GM21515 (cell line): ENCODE data around the gene EFNB3.

ENCODE experiments used
- ATAC-seq: cut with Tn5 transposase; IDR thresholded peaks from one replicate; pipeline ENCODE4 v1.9.1; 2021; ENCODE audit not compliant: unreplicated experiment

The EFNB3 gene, protein sequence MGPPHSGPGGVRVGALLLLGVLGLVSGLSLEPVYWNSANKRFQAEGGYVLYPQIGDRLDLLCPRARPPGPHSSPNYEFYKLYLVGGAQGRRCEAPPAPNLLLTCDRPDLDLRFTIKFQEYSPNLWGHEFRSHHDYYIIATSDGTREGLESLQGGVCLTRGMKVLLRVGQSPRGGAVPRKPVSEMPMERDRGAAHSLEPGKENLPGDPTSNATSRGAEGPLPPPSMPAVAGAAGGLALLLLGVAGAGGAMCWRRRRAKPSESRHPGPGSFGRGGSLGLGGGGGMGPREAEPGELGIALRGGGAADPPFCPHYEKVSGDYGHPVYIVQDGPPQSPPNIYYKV

DNA sequence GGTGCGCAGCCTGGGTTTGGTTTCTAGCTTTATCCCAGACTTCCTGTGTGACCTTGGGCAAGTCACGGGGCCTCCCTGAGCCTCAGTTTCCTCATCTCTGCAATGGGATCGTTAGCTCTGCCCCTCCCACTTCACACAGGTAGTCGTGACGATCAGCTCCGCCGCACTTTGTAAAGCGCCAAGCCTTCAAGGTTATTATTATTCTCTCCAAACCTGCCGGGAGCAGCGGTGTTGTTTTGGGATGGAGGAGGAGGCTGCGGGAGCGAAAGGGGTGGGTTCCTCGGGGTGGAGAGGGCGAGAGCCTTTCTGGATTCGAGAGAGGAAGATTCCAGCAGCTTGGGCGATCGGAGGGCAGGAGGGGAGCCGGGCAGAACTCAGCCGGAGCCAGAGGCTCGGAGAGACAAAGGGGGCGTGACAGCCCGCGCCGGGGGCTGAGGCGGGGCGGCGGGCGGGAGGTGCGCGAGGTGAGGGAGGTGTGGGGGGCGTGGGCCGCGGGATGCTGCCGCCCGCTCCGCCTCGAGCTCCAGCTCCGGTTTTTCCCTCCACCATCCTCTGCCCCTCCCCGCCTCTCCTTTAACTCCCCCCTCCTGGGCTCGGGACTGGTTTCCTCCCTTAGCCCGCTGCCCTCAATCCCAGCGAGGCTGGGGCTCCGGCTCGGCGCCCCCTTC lies at the start of gene EFNB3:
Gene EFNB3, plus strand, starts transcription at position 602 of the 668 bp plus-strand sequence. CDS start 397 bp downstream, outside the sequence.
- no peak for ATAC-seq

DNA sequence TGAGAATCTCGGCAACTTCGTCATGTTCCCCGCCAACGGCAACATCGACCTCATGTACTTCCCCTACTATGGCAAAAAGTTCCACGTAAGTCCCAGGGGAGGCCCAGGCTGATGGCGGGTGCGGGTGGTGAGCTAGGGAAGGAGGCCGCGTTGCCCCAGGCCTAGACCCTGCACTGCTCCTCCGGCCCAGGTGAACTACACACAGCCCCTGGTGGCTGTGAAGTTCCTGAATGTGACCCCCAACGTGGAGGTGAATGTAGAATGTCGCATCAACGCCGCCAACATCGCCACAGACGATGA lies 49.5 kb upstream of the EFNB3 start:
- ATAC-seq, result no peak

DNA sequence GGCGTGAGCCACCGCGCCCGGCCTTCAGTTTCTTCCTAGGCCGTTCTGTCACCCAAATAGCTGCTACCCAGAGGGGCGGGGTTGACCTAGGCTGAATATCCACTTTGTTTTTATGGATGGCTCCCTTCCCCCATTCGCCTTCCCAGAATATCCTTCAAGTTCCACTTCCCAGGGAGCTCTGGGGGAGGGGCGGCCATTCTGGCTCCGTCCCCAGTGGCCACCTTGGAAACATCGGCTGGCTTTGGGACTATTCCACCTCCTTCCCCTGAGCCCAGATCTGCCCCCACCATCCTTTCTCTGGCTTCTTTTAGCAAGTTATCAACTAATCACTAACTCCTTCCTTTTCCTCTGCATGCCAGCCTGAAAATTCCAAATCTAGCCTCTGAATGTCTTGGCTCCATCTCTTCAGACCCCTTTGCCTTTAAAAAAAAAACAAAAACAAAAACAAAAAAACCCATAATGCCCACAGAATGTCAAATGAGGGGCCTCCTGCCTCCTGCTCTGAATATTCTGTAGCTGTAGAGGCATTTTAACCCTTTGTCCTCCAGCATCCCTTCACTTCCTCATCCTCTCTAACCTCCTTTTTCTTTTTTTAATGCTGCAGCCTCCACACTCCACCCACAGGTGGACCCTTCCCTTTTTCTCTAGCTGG lies 47.9 kb upstream of the EFNB3 start:
- ATAC-seq, result no peak

DNA sequence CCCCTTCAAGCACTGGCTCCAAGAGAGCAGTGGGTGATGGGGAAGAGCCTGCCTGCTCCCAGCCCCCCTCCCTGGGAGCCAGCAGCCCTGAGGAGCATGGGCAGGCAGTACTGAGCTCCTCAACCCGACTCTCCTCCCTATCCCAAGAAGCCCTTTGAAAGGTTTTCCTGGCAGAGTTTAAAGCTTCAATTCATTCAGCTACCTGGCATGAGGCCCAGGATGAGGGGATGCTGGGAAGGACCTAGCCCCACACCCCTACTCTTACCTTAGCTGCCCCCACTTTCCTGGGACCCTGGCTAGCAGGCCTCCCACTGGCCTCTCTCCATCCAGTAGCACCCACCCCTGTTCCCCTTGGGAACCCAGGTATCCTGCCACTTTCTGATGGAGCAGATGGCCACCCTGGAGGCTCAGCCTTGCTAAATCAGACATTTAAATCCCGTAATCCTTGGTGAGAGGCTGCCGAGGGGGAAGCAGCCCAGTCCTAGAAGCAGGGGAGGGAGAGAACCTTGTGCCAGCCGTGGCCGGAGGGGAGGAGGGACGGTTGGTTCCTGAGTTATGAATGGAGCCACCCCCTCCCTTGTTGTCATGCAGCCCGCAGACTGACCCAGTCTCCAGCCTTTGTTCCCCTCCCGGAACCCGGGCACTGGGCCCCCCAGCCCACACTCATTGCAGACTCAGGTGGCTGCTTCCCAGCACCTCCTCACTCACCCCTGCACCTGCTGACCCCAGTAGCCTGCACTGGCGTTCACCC lies 37.2 kb upstream of the EFNB3 start:
- ATAC-seq, result no peak

DNA sequence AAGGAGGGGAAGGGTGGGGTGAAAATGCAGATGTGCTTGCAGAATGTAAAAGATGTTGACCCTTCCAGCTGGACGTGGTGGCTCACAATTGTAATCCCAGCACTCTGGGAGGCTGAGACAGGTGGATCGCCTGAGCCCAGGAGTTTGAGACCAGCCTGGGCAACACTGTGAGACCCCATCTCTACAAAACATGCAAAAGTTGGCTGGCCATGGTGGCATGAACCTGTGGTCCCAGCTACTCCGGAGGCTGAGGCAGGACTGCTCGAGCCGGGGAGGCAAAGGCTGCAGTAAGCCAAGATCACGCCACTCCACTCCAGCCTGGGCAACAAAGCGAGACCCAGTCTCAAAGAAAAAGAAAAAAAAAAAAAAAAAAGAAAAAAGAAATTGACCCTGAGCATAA lies 36.5 kb upstream of the EFNB3 start:
- no peak for ATAC-seq

DNA sequence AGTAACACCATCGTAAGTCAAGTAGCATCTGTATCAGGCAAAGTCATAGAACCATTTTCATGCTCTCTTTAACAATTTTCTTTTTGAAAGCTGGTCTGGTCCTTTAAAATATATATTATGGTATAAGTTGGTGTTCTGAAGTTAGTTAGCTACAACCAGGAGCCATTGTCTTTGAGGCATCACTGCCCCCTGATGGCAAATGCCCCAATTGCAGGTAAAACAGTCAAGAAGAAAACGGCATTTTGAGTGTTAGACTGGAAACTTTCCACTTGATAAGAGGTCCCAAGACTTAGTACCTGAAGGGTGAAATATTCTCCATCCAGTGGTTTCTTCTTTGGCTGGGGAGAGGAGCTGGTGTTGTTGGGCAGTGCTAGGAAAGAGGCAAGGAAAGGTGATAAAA lies 31.8 kb upstream of the EFNB3 start:
- no peak for ATAC-seq

DNA sequence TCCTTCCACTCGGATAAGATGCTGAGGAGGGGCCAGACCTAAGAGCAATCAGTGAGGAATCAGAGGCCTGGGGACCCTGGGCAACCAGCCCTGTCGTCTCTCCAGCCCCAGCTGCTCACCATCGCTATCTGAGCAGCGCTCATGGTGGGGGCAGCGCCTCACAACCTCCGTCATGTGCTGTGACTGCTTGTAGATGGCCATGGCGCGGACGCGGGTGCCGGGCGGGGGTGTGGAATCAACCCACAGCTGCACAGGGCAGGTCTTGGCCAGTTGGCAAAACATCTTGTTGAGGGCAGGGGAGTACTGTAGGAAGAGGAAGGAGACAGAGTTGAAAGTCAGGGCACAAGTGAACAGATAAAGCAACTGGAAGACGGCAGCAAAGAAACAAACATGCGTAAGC lies 30.1 kb upstream of the EFNB3 start:
- no peak for ATAC-seq

DNA sequence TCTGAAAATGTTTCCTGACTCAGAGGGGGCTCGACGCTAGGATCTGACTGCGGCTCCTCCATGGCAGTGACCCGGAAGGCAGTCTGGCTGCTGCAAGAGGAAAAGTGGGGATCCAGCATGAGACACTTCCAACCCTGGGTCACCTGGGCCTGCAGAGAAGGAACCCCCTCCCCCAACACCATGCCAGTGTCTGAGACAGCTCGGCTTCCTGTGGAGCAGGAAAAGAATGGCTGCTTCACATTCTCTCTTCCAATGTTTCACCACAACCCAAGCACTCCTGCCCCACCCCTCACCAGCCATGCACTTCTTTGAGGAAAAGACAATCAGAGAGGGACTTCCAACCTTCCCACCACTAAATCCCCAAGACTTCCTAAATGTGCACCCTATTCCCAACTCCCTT lies 28.5 kb upstream of the EFNB3 start:
- no peak for ATAC-seq

DNA sequence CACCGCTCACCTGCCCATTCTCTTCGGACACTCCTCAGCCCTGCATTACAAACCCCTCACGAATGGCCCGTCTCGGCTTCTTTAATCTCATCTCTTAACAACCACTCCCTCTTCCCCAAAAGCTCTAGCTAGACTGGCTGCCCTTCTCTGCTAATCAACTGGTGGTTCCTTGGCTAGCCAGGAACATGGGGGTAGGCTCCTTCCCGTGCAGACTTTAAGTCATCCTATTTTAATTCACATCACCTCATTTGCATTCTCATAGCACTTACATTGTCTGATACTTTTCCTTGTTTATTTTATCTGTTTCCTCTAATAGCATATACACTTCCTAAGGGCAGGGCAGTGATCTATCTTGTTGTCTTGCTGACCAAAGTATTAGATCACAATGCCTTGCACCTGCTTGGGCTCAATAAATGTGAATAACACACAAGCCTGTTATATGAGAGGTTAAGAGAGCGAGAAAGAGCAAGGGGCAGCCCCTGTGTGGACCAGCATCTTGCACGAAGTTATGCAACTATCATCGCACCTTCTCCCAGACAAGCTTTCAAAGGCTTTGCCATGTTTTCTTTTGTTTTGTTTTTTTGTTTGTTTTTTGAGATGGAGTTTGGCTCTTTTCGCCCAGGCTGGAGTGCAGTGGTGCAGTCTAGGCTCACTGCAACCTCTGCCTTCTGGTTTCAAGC lies 27.5 kb upstream of the EFNB3 start:
- no peak for ATAC-seq

DNA sequence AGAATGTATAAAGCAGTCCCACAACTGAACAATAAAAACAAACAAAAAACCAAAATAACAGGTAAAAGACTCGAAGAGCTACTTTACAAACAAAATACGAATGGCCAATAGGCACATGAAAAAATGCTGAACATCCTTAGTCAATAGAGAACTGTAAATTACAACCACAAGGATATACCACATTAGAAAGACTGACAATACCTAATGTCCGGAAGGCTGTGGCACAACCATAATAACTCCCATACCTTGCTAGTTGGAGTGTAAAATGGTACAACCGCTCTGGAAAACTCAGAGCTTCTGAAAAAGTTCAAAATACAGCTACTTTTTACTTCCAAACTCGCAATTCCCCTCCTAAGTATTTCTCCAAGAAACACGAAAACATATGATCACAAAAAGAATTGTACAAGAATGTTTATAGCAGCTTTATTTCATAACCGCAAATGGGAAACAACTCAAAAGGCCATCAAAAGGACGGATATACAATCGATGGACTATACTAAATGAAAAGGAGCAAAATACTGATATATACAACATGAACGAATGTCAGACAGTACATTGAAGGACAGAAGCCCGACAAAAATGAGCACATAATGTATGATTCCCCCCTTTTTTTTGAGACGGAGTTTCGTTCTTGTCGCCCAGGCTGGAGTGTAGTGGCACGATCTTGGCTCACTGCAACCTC lies 20.0 kb upstream of the EFNB3 start:
- no peak for ATAC-seq

DNA sequence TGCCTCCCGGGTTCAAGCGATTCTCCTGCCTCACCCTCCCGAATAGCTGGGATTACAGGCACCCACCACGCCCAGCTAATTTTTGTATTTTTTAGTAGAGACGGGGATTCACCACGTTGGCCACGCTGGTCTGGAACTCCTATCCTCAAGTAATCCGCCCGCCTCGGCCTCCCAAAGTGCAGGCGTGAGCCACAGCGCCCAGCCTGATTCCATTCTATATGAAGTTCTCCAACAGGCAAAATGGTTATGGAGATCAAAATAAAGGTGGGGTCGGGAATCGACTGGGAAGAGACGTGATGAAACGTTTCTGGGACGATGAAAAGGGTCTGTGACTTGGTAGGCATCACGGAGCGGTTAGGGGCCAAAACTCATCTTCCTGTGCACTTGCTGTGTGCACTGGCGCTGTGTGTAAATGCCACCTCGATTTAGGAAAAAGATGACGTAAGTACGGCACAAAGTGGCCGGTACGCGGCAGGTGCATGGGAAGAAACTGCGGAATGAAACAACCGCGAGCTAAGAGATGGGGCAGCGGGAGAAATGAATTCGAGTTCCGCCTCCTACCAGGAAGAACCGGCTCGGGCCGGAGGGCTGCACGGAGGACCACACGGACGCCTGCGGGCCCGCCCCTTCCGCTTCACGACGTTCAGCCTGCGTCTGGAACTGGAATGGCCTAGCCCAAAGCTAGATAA lies 19.3 kb upstream of the EFNB3 start:
- ATAC-seq, result peak; percentile 45

DNA sequence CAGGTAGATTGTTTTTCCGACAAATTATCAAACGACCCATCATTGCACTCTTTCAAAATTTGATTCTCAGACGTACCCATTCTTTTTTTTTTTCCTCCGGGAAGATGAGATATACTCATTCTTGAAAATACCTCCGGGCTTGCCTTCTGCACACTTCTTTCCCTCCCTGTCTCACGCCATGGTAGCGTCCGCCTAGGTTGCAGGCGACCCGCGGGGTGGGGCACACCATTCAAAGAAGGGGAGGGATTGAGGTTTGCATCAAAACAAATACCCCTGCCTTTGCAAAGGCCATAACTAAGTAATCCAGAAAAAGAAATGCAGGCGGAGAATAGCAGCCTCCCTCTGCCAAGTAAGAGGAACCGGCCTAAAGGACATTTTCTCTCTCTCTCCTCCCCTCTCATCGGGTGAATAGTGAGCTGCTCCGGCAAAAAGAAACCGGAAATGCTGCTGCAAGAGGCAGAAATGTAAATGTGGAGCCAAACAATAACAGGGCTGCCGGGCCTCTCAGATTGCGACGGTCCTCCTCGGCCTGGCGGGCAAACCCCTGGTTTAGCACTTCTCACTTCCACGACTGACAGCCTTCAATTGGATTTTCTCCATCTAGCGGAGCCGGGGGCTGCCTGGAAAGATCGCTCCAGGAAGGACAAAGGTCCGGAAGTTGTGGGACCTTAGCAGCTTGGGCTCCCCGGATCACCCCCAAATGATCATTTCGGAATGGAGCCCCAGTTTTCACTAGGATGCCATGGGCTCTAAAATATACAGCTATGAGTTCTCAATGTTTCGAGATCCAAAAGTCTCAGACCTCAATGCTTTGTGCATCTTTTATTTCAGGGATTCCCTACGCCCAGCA lies 18.6 kb upstream of the EFNB3 start:
- ATAC-seq, result peak; percentile 38

DNA sequence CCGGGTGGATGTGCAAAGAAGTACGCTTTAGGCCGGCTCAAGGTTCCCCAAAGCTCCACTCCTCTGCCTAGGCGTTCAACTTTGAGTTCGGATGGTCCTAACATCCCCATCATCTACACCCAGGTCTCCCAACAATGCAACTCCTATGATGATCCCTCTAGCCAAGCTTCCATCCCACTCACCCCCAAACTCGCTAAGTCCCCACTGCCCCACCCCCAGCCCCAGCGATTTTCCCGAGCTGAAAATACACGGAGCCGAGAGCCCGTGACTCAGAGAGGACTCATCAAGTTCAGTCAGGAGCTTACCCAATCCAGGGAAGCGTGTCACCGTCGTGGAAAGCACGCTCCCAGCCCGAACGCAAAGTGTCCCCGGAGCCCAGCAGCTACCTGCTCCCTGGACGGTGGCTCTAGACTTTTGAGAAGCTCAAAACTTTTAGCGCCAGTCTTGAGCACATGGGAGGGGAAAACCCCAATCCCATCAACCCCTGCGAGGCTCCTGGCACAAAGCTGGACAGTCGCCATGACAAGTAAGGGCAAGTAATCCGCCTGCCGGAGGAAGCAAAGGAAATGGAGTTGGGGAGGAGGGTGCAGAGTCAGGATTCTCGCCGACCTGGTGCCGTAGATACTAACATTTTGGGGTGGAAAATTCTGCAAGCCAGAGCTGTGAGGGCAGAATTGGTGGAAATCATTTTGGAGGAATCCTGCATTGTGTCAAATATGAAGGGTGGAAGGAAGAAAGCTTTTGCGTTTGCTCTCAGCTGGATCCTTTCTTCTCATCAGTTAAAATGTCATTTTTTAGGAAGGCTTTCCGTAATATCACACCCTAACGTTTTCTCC lies 17.7 kb upstream of the EFNB3 start, which contains the start of gene TP53:
Gene TP53, minus strand, starts transcription at position 419 of the 836 bp plus-strand sequence. CDS start 10,896 bp downstream, outside the sequence.
- peak; percentile 33 for ATAC-seq

DNA sequence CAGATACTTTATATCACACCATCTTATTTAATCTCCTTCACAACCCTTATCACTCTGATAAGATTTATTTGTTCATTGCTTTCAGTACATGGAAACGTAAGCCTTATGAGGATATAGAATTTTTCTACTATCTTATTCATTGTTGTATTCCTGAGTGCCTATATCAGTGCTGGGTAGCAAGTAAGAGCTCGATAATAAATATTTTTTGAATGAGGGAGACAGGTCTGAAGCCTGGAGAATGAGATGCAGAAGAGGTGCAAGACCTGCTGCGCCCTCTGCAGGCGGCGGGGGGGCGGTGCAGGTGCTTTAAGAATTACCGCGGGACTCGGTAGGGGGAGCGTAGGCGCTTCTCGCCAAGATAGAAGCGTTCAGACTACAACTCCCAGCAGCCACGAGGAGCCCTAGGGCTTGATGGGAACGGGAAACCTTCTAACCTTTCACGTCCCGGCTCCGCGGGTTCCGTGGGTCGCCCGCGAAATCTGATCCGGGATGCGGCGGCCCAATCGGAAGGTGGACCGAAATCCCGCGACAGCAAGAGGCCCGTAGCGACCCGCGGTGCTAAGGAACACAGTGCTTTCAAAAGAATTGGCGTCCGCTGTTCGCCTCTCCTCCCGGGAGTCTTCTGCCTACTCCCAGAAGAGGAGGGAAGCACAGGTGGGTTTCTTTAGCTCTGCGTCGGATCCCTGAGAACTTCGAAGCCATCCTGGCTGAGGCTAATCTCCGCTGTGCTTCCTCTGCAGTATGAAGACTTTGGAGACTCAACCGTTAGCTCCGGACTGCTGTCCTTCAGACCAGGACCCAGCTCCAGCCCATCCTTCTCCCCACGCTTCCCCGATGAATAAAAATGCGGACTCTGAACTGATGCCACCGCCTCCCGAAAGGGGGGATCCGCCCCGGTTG lies 16.8 kb upstream of the EFNB3 start, which contains the start of gene WRAP53:
Gene WRAP53, plus strand, starts transcription at position 570 of the 900 bp plus-strand sequence. Its CDS starts 172 bp downstream, at position 742.
- ATAC-seq, result peak; percentile 57

DNA sequence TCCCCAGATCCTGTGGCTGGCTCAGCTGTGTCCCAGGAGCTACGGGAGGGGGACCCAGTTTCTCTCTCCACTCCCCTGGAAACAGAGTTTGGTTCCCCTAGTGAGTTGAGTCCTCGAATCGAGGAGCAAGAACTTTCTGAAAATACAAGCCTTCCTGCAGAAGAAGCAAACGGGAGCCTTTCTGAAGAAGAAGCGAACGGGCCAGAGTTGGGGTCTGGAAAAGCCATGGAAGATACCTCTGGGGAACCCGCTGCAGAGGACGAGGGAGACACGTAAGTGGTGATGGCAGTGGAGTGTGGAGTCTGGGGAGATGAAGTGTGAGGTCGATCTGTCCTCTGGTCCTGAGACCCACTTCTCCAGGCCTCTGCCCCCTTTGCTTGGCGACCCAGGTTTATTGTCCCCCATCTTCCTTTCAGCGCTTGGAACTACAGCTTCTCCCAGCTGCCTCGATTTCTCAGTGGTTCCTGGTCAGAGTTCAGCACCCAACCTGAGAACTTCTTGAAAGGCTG lies 16.1 kb upstream of the EFNB3 start:
- ATAC-seq, result no peak

DNA sequence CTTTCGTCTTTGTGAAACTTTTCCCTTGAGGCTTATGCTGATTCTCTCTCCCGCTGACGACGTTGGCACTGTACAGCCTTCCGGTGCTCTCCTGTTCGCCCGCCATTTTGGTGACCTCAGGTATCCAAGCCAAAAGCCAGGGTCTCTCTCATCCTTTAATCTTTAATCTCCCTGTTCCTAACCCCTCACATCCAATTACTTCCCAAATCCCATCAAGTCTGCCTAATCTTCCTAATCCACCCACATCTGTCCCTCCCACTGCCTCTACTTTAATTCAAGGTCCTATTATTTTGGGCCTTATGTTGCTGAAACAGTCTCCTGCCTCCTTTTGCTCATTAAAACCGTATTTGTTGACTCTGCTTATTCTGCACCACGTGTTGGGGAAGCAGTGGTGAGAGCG lies 9.4 kb upstream of the EFNB3 start:
- ATAC-seq, result no peak
